ENCODE measurements around the gene PRPF31.
A peak's percentile ranks its signal among the peaks of the same experiment; 100 is the strongest.

The PRPF31 gene

GRCh38 chr19:54145541-54146158 is 30.1 kb downstream of the PRPF31 start:
- no peak for DNase-seq

DNA sequence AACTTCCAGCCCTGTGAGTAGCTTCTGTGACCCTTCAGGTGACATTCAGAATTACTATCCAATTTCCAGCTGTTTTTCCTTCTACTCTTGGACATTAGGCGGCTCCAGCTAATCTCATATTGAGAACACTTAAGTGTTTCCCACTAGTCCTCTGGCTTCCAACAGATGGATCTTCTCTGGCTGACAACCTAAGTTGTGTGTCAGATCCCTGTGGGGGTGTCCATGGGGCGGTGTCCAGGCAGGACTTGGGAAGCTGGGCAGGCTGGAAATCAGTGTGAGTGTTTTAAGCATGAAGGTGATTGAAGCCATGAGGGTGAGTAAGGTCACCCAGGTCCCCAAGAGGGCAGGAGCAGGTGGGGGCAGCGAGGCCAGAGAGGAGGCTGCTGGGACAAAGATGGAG is 32.1 kb downstream of the PRPF31 start:
- no peak for DNase-seq

- no peak for DNase-seq
These were observed 32.6 kb downstream of the PRPF31 start for GRCh38 chr19:54148158-54148557.

DNA sequence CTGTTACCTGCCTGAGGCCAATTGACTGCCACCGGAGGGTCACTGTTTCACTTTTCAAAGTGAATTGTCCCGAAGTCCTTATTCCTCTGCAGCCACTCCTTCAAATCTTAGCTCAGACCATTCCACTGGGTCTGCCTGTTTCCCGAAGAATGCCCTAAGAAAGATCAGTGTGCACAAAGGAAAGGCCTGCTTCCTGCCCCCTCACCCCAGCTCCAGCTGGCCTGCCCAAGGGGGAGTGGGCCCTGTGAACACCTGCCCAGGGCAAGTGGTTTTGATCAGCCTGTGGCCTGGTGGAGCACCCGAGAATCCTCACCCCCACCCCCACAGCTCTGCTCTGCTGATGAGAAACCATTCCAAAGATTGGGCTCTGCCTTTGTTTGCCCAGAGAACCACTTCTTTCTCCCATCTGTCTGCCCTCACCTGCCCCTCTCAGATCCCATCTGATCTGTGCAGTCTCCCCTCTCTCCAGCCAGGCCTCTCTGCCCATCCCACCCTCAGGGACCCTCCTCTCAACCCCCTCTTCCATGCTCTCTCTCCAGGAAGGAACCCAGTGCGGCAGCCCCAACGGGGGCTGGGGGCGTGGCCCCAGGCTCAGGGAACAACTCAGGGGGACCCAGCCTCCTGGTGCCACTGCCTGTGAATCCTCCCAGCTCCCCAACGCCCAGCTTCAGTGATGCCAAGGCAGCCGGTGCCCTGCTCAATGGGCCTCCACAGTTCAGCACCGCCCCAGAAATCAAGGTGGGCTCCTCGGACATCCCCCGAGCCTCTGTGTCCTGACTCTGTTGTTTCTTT is 33.7 kb downstream of the PRPF31 start:
- DNase-seq = no peak

DNA sequence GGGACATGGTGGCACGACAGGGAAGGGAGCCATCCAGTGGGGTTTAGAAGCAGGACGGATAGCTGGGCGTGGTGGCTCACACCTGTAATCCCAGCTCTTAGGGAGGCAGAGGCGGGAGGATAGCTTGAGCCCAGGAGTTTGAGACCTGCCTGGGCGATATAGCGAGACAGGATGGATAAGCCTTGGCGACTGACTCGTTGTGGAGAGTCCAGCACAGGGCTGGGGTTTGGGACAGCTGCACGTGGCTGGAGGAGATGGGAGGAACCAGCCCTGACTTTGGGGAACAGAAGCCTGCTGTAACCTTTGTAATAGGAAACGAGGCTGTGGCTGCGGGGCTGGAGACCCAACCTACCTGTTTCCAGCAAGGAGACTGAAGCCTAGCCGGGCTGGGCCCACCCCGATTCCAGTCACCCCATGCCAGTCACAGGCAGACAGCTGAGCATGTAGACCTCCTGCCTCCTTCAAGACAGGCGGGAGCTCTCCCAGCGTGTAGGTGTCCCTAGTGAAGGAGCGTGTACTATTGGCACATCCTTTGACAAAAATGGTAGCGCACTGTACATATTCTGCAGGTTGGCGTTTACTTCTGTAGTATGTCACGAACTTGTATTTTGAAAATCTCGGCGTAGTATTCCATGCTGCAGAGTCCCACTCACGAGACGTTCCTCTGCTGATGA is 35.9 kb downstream of the PRPF31 start:
- no peak for DNase-seq

DNA sequence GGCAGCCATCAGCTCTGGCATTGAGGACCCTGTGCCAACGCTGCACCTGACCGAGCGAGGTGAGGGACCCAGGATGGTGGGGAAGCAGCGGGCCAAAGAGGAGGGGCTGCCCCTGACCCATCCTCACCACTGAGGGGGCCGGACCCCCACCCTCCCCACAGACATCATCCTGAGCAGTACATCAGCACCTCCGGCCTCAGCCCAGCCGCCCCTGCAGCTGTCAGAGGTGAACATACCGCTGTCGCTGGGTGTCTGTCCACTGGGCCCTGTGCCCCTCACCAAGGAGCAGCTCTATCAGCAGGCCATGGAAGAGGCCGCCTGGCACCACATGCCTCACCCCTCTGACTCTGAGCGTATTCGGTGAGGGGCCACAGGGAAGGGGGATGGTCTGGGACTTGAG is 36.7 kb downstream of the PRPF31 start:
- no peak for DNase-seq

DNA sequence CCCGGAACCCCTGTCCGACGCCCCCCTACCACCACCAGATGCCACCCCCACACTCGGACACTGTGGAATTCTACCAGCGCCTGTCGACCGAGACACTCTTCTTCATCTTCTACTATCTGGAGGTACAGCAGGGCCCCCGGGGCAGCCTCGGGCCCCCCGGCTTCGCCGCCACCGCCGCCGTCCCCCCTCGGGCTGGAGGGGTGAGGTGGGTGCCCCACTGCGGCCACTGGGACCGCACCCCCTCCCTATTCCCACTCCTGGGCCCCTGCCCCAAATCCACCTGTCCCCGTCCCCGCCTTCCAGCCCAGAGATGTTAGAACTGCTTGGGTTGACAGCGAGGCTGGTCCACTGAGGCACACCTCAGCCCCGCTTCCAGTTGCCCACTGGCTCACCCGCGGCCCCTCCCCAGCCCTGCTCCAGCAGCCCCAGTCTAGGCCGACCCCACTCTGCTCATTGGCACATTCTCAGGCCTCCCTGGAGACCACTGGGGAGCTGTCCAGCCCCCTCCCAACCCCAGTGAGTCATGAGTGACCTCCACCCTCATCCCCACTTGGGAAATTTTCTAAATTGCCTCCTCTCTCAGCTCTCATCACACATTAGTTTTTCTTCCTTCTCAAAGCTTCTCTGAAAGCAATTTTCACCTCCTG is 37.4 kb downstream of the PRPF31 start:
- DNase-seq = no peak

GRCh38 chr19:54153731-54154326 is 38.3 kb downstream of the PRPF31 start:
- DNase-seq = no peak

DNA sequence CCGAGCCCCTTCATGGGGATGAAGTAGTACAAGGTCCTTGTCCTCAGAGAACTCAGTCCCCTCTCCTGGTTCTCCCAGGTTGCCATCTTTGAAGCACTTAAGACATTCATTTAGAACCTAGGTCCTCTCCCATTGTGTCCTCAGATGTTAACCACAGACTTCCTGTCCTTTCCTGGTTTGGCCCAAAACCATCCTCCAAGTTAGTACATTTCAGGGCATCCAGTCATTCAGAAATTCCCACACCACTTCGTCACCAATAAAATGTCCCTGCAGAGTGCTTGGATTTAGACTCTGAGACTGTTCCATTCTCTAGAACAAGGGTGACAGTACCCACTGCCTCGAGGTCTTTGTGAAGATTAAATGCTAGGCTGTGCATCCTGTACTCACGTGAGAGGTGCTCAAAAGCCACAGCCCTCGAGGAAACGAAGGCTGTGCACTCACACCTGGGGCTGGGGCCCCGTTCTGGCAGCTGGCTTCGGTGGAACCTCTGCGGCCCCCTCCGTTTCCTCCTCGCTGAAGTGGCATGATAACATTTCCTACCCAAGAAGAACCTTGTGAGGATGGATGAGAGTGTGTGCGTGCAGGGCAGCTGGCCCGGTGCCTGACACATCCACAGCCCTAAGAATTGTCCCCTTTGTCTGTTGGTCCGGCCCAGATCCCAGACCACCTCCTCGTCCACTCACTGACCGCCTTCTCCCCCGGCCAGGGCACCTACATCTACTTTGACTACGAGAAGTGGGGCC is 39.2 kb downstream of the PRPF31 start:
- no peak for DNase-seq

- DNase-seq = no peak
These were observed 40.1 kb downstream of the PRPF31 start for GRCh38 chr19:54155694-54156093.

DNA sequence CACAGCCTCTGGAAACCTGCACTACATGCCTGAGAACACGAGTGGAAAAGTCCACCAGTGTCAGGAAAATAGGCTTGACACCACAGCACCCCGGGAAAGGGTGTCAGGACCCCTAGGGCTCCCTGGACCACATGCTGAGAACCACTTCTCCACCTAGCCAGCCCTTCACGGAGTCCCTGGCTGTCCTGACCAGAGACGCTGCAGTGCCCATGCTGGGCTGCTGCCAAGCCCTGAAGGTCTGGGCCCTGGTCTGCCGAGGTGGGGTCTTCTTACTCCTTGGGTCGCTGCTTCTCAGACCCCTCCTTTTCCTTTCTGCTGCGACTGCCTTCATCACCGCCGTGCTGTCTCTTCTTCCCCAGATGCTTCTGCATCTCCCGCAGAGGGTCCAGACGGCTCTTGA is 40.9 kb downstream of the PRPF31 start:
- no peak for DNase-seq

DNA sequence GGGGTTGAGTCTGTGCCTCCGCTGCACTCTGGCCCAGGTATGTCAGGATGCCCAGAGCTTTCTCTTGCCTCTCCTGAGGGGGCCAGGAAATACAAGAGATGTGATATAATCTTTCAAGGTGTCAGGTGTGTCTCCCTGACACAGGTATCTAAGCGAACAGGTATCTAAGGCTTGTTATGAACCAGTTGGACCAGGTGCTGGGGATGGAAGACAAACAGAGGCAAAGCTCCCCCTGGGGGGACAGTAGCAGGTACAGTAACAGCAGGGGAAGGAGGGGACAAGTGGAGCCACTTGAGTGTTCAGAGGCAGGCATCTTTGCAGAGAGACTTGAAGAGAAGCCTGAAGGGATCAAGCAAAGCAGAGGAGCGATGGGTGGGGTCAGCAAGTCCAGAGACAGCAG is 41.4 kb downstream of the PRPF31 start:
- no peak for DNase-seq

GRCh38 chr19:54158812-54159351 is 43.3 kb downstream of the PRPF31 start:
- no peak for DNase-seq

DNA sequence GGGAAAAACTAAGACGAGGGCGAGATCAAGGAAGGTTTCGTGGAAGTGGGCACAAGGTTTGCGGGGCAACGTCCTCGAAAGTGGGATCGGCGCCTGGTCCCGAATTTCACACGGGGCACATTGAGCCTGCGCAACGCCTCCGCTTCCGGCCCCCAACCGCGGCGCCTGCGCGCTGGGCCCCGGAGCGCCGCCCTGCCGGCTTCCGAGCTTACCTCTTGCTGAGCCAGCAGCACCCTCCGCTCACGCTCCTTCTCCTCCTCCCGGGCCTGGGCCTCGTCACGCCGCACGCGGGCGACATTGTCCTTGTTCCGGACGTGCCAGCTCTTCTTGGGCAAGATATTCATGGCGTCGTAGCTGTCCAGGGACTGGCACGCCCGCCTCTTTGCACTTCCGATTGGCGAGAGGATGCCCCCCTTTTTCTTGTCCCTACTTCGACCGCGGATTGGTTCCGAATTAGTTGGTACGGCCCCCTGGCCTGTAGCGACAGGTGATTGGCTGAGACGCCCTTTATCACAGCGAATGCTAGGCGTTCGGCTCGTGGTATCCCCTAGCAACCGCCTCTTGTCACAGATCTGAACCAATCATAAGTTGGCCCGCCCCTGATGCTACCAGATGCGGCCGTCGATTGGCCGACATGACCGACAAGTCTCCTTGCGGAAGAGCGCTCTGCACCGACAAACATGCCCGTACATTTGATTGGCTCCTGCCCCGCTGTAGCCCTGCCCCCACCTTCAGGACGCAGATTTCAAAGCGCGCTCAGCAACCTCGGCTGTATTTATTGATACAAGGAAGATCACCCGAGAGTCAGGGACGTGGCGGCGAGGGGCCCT is 44.0 kb downstream of the PRPF31 start, which contains the start of gene LENG1:
Gene LENG1, minus strand, starts transcription at position 370 of the 830 bp plus-strand sequence. Its CDS starts 26 bp downstream, at position 344.
- peak; percentile 100 for DNase-seq

DNA sequence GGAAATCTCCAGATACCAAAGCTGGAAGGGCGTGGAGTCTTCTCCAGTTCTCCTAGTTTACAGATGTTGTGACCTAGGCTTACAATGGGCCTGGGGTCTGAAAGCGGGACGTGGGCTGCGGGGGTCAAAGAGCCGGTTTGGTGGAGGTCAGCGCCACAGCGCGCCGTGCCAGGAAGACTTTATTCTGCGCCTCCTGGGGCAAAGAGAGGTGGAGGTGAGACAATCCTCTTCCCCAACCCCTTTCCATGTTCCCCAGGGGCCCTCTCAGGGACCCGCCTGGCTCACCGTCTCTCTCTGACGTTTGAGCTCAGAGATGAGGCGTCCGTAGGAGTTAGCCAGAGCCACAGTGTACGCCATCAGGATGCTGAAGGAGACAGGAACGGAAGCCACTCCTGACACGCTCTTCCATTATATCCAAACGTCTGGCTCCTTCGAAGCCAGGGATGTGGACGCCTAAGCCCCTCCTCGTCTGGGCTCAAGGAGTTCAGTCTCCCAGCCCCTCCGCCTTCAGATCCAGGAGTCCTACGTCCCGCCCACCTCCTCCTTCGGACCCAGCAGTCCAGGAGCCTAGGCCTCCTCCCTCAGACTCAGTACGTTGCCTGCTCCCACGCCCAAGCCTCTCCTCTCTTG is 44.7 kb downstream of the PRPF31 start:
- no peak for DNase-seq

- no peak for DNase-seq
These were observed 45.3 kb downstream of the PRPF31 start for GRCh38 chr19:54160854-54161253.

GRCh38 chr19:54162241-54162805 is 46.8 kb downstream of the PRPF31 start:
- DNase-seq = peak; percentile 4

- no peak for DNase-seq
These were observed 47.3 kb downstream of the PRPF31 start for GRCh38 chr19:54162884-54163283.

GRCh38 chr19:54164369-54165068 is 49.0 kb downstream of the PRPF31 start:
- DNase-seq = no peak

GRCh38 chr19:54165222-54165621 is 49.7 kb downstream of the PRPF31 start:
- no peak for DNase-seq

Measured in NCI-H1694 treated with DMSO at 0.1 percent for 48 hours (cell line).